HG03196 (cell line): ENCODE results near the gene SMURF1.

Source experiments
- ATAC-seq: cut with Tn5 transposase; IDR thresholded peaks from one replicate; pipeline ENCODE4 v1.9.1; 2021; ENCODE audit not compliant: unreplicated experiment

SMURF1 gene

GRCh38 chr7:98993024-98993897, 150.6 kb downstream of the SMURF1 start:
- no peak for ATAC-seq

- ATAC-seq = no peak
Measured at GRCh38 chr7:98992076-98992475, 151.8 kb downstream of the SMURF1 start.

- no peak for ATAC-seq
Measured at GRCh38 chr7:98991141-98991540, 152.8 kb downstream of the SMURF1 start.

- no peak for ATAC-seq
Measured at GRCh38 chr7:98990356-98990755, 153.6 kb downstream of the SMURF1 start.

GRCh38 chr7:98988641-98989040, 155.3 kb downstream of the SMURF1 start:
- no peak for ATAC-seq

- no peak for ATAC-seq
Measured at GRCh38 chr7:98985945-98986344, 158.0 kb downstream of the SMURF1 start.

GRCh38 chr7:98985406-98985805, 158.5 kb downstream of the SMURF1 start:
- ATAC-seq = no peak

GRCh38 chr7:98984126-98984525, 159.8 kb downstream of the SMURF1 start:
- ATAC-seq = no peak

- ATAC-seq = no peak
Measured at GRCh38 chr7:98982686-98983085, 161.2 kb downstream of the SMURF1 start.

GRCh38 chr7:98981701-98982100, 162.2 kb downstream of the SMURF1 start:
- no peak for ATAC-seq

- no peak for ATAC-seq
Measured at GRCh38 chr7:98978672-98979071, 165.2 kb downstream of the SMURF1 start.
